B cell (primary cell): ENCODE results near the gene CAB39L. TPM values are rescaled to one million over a fixed set of nuclear protein-coding genes. Genes with fewer than 3 reads are reported as not detected.

Experiments
- ATAC-seq: fragments of 200-7000 bp; cut with Tn5 transposase; one replicate; pipeline ENCODE4 v1.10.0; 2021; ENCODE audit warnings: low read depth, mild to moderate bottlenecking, moderate number of reproducible peaks, moderate library complexity
- CTCF ChIA-PET: fragments of 350-600 bp; sonication (Branson Sonifier 250); formaldehyde crosslinking; loops from one replicate; lab custom pipeline; 2021; ENCODE audit warnings: antibody characterized with exemption, inconsistent platforms; lab: Charles Lee
- POLR2A ChIA-PET: fragments of 350-600 bp; sonication (Branson Sonifier 250); formaldehyde crosslinking; loops from one replicate; lab custom pipeline; 2021; ENCODE audit warnings: antibody characterized with exemption; lab: Charles Lee
- DNase-seq: peaks from one replicate; pipeline ENCODE4 v3.0.0; 2013
- H2AFZ ChIP-seq: 2 replicates; pipeline ENCODE4 v1.6.1; 2012; ENCODE audit warnings: mild to moderate bottlenecking, low read depth, low read length; ENCODE audit not compliant: insufficient read depth, poor library complexity, severe bottlenecking
- H3K27ac ChIP-seq, 2 donors: 1 replicate in 1 of 2; 2 replicates in 1 of 2; pipeline ENCODE4 v1.5.1; 2012 to 2013; ENCODE audit warnings: low read length in 2 of 2, mild to moderate bottlenecking in 2 of 2, moderate library complexity in 1 of 2
- H3K27me3 ChIP-seq, 4 experiments: fragments of 200-600 bp in 1 of 4; sonication (generic) in 1 of 4; replicated peaks in 1 of 4; 1 replicate in 2 of 4; 2 replicates in 2 of 4; pipeline versions ENCODE4 v1.6.1 to v1.7.0; 2013 to 2016; ENCODE audit warnings: low read length in 3 of 4, mild to moderate bottlenecking in 2 of 4, mixed read lengths in 1 of 4, moderate library complexity in 1 of 4; ENCODE audit not compliant: insufficient read depth in 4 of 4, control insufficient read depth in 3 of 4; ENCODE audit errors: control extremely low read depth in 1 of 4
- H3K36me3 ChIP-seq, 2 experiments: replicated peaks in 1 of 2; 1 replicate in 1 of 2; 2 replicates in 1 of 2; pipeline versions ENCODE4 v1.6.1 to v1.7.1; 2013; ENCODE audit warnings: low read length in 1 of 2; ENCODE audit not compliant: insufficient read depth in 2 of 2, control insufficient read depth in 1 of 2; ENCODE audit errors: control extremely low read depth in 1 of 2, extremely low read depth in 1 of 2
- H3K4me1 ChIP-seq, 2 donors: fragments of 200-600 bp in 1 of 2; sonication (generic) in 1 of 2; 1 replicate in 1 of 2; 2 replicates in 1 of 2; pipeline versions ENCODE4 v1.5.1 to v1.6.1; 2013 to 2017; ENCODE audit warnings: low read length in 2 of 2; ENCODE audit not compliant: control insufficient read depth in 2 of 2, insufficient read depth in 2 of 2
- H3K4me2 ChIP-seq: replicated peaks from 2 replicates; pipeline ENCODE3; 2012; ENCODE audit warnings: mild to moderate bottlenecking, low read depth, low read length; ENCODE audit not compliant: poor library complexity, severe bottlenecking
- H3K4me3 ChIP-seq, 5 experiments: fragments of 200-600 bp in 1 of 5; sonication (generic) in 1 of 5; 1 replicate in 3 of 5; 2 replicates in 2 of 5; pipeline versions ENCODE4 v1.5.1 to v1.7.0; 2011 to 2016; ENCODE audit warnings: low read length in 4 of 5, mild to moderate bottlenecking in 4 of 5, low read depth in 2 of 5, control low read depth in 1 of 5, moderate library complexity in 1 of 5; ENCODE audit not compliant: insufficient read depth in 1 of 5; ENCODE audit errors: control extremely low read depth in 1 of 5, extremely low read depth in 1 of 5
- H3K79me2 ChIP-seq: fragments of 200-600 bp; sonication (generic); one replicate; pipeline ENCODE4 v1.6.0; 2016; ENCODE audit warnings: low read length; ENCODE audit not compliant: control insufficient read depth, insufficient read depth
- H3K9ac ChIP-seq: fragments of 200-600 bp; sonication (generic); 2 replicates; pipeline ENCODE4 v1.6.1; 2017; ENCODE audit warnings: mild to moderate bottlenecking, low read length, moderate library complexity
- H3K9me3 ChIP-seq, 3 donors: one replicate each; pipeline versions ENCODE4 v1.6.1 to v1.7.1; 2013; ENCODE audit warnings: low read length in 2 of 3; ENCODE audit not compliant: control insufficient read depth in 2 of 3, insufficient read depth in 1 of 3; ENCODE audit errors: control extremely low read depth in 1 of 3
- H4K20me1 ChIP-seq: 2 replicates; pipeline ENCODE4 v1.6.0; 2012; ENCODE audit warnings: mild to moderate bottlenecking, low read length; ENCODE audit not compliant: insufficient read depth, control insufficient read depth, poor library complexity, severe bottlenecking
- H3K27ac Mint-ChIP-seq: one replicate; pipeline ENCODE4 v1.8.0; 2021; ENCODE audit warnings: mixed read lengths
- H3K27me3 Mint-ChIP-seq: one replicate; pipeline ENCODE4 v1.8.0; 2021; ENCODE audit warnings: mixed read lengths
- H3K4me1 Mint-ChIP-seq: one replicate; pipeline ENCODE4 v1.8.0; 2021; ENCODE audit warnings: mixed read lengths
- H3K4me3 Mint-ChIP-seq: one replicate; pipeline ENCODE4 v1.8.0; 2021; ENCODE audit warnings: mixed read lengths
- H3K9me3 Mint-ChIP-seq: one replicate; pipeline ENCODE4 v1.8.0; 2022; ENCODE audit warnings: mixed read lengths; ENCODE audit not compliant: insufficient read depth
- CTCF ChIP-seq: fragments of 200-600 bp; IDR thresholded peaks from one replicate; pipeline ENCODE4 v1.8.0; 2022; ENCODE audit warnings: antibody characterized with exemption, mild to moderate bottlenecking
- EZH2 ChIP-seq: IDR thresholded peaks from 2 replicates; pipeline ENCODE4 v1.6.1; 2012; ENCODE audit warnings: borderline replicate concordance, low read depth, mild to moderate bottlenecking, moderate library complexity, low read length; ENCODE audit not compliant: insufficient read depth, poor library complexity, severe bottlenecking
- WGBS: methylation state at CpG from one replicate; pipeline ENCODE4 v1.1.5; 2013; ENCODE audit warnings: missing lambda C conversion rate; ENCODE audit not compliant: insufficient coverage; 5-methylcytosine and 5-hydroxymethylcytosine counted together
- intact Hi-C: fragments of 100-400 bp; cut with micrococcal nuclease; formaldehyde crosslinking; loops from one replicate; pipeline ENCODE4 v1.10.0; 2022
- polyA plus RNA-seq: library from polyadenylated mRNA; depleted of rRNA; stranded (reverse); fragments of >200 nt; gene quantifications from 2 replicates; pipeline ENCODE4 v1.2.3, GENCODE V29; 2012
- total RNA-seq, 2 donors: library from RNA; stranded (reverse); fragments of 120-200 nt in 1 of 2; gene quantifications; 1 replicate in 1 of 2; 2 replicates in 1 of 2; pipeline versions ENCODE4 v1.2.3 to v1.2.4, GENCODE V29; 2013 to 2022

The CAB39L gene
- total and polyA plus RNA-seq, 2 donors (not counting 1 experiment from before 2014, with no cell fraction given) = 1.5 to 9.6 TPM

- H3K27ac ChIP-seq = no peak overlapping the region
- Mint-ChIP-seq H3K27me3 (no peaks in the 10 kb centered on the region), H3K4me3 (no peak overlapping the region), H3K9me3 (no peaks in the 10 kb centered on the region), H3K4me1 (no peaks in the 10 kb centered on the region), H3K27ac (no peak overlapping the region)
- H3K4me3 ChIP-seq = no peak overlapping the region
- no peaks in the 10 kb centered on the region for H3K27me3 ChIP-seq
- DNase-seq (no peak), ATAC-seq (no peak)
- intact Hi-C loops = no loop called here
- H3K9ac ChIP-seq = no peak overlapping the region
- 95% methylated on average over 2 of the region's 5 CpGs for WGBS
- no peaks in the 10 kb centered on the region for H3K79me2 ChIP-seq
- no peaks in the 10 kb centered on the region for H4K20me1 ChIP-seq
- H3K36me3 ChIP-seq = no peaks in the 10 kb centered on the region
- no peak overlapping the region for H2AFZ ChIP-seq
- H3K4me2 ChIP-seq = no peak overlapping the region
- TF ChIP-seq CTCF (no peak), EZH2 (no peak)
- ChIA-PET CTCF (no interaction called here), POLR2A (no interaction called here)
- no peaks in the 10 kb centered on the region for H3K9me3 ChIP-seq
- H3K4me1 ChIP-seq = no peaks in the 10 kb centered on the region
Observed at GRCh38 chr13:49411353-49411752, 32.5 kb downstream of the CAB39L start.

GRCh38 chr13:49410477-49410876, 33.4 kb downstream of the CAB39L start:
- Histone ChIP-seq H3K27ac (no peak overlapping the region), H3K4me2 (no peak overlapping the region), H3K9me3 (peaks cover 0 to 2% (median 0%) of the 10 kb centered on the region in 3 donors), H2AFZ (no peak overlapping the region), H3K79me2 (no peaks in the 10 kb centered on the region), H3K36me3 (no peaks in the 10 kb centered on the region), H3K27me3 (no peaks in the 10 kb centered on the region), H3K4me3 (no peak overlapping the region), H4K20me1 (no peaks in the 10 kb centered on the region), H3K4me1 (no peaks in the 10 kb centered on the region), H3K9ac (no peak overlapping the region)
- Mint-ChIP-seq H3K4me3 (no peak overlapping the region), H3K27ac (no peak overlapping the region), H3K4me1 (no peaks in the 10 kb centered on the region), H3K27me3 (no peaks in the 10 kb centered on the region), H3K9me3 (peaks cover 5% of the 10 kb centered on the region)
- POLR2A ChIA-PET = no interaction called here
- DNase-seq = no peak
- TF ChIP-seq EZH2 (no peak), CTCF (no peak)
- CTCF ChIA-PET = no interaction called here
- ATAC-seq = no peak
- intact Hi-C loops = no loop called here
